Measurements from ENCODE around the gene CROCC2. TPM values are rescaled to one million over a fixed set of nuclear protein-coding genes. Genes with fewer than 3 reads are reported as not detected.

The CROCC2 gene
- total and polyA plus RNA-seq, 2 of the 13 experiments (the other 11 are each of a cell fraction or from before 2014, with no cell fraction given) = not detected

GRCh38 chr2:240935103-240935876 is 29.2 kb downstream of the CROCC2 start:
- FAIRE-seq = no peak

More at GRCh38 chr2:240935103-240935876, 29.2 kb downstream of the CROCC2 start:
- Histone ChIP-seq H3K4me2 (ENCODE audit: low read depth, low read length) (no peak overlapping the region), H3K9ac (ENCODE audit: insufficient read depth, low read depth, low read length) (no peak overlapping the region), H3K36me3 (replicated peaks in 1 of 2; ENCODE audit: control insufficient read depth in 1 of 2, insufficient read depth in 2 of 2, low read length in 2 of 2) (no peaks in the 10 kb centered on the region), H4K20me1 (ENCODE audit: insufficient read depth, low read length) (no peaks in the 10 kb centered on the region), H2AFZ (ENCODE audit: low read length) (no peak overlapping the region), H3K79me2 (ENCODE audit: insufficient read depth, low read length) (no peaks in the 10 kb centered on the region), H3K9me3 (ENCODE audit: low read length) (no peaks in the 10 kb centered on the region; the same call in 1 of the 2 replicates), H3K27me3 (ENCODE audit: control insufficient read depth in 1 of 2, insufficient read depth in 2 of 2, low read length in 2 of 2) (peaks cover 16 to 68% of the 10 kb centered on the region in 2 experiments; a peak in 4 of 5 replicates), H3K27ac (ENCODE audit: extremely low read length, insufficient read depth, low read length) (no peak overlapping the region), H3K4me3 (replicated peaks in 1 of 3; ENCODE audit: insufficient read depth in 1 of 3, low read depth in 2 of 3, low read length in 3 of 3) (no peak overlapping the region), H3K4me1 (ENCODE audit: insufficient read depth, low read length) (no peaks in the 10 kb centered on the region)
- DNase-seq (ENCODE audit: low spot score) (no peak), ATAC-seq (no peak)
- ChIA-PET POLR2A (no interaction called here), CTCF (ENCODE audit: low intra/inter-chr PET ratio, low total read pairs) (no interaction called here)
- in situ Hi-C loops (cut with HindIII; ENCODE audit: extremely low pct_ligation_motif_present, low pct_unique_long_range_greater_than_20kb) (no loop called here), intact Hi-C loops (cut with micrococcal nuclease; ENCODE audit: unreplicated experiment) (no loop called here)
- TF ChIP-seq DRAP1 (CRISPR knock-in tag; IDR thresholded peaks at IDR 0.05) (no peak), HDAC6 (IDR thresholded peaks at IDR 0.05; ENCODE audit: low read depth, low read length) (no peak), CBX1 (IDR thresholded peaks at IDR 0.05; ENCODE audit: low read depth) (no peak), ZBTB10 (CRISPR knock-in tag; IDR thresholded peaks at IDR 0.05; ENCODE audit: borderline replicate concordance) (no peak), SRY (CRISPR knock-in tag; IDR thresholded peaks at IDR 0.05) (no peak), ZNF746 (CRISPR knock-in tag; IDR thresholded peaks at IDR 0.05) (no peak), STAT6 (CRISPR knock-in tag; IDR thresholded peaks at IDR 0.05; ENCODE audit: borderline replicate concordance) (no peak), KMT2B (CRISPR knock-in tag; IDR thresholded peaks at IDR 0.05) (no peak), TAF15 (IDR thresholded peaks at IDR 0.05; ENCODE audit: low read depth, low read length, poor library complexity, severe bottlenecking) (no peak), YEATS2 (CRISPR knock-in tag; IDR thresholded peaks at IDR 0.05; ENCODE audit: borderline replicate concordance) (no peak), TCF7 (IDR thresholded peaks at IDR 0.05; ENCODE audit: low read depth) (no peak)
- TF ChIP-seq, protein P1, sequence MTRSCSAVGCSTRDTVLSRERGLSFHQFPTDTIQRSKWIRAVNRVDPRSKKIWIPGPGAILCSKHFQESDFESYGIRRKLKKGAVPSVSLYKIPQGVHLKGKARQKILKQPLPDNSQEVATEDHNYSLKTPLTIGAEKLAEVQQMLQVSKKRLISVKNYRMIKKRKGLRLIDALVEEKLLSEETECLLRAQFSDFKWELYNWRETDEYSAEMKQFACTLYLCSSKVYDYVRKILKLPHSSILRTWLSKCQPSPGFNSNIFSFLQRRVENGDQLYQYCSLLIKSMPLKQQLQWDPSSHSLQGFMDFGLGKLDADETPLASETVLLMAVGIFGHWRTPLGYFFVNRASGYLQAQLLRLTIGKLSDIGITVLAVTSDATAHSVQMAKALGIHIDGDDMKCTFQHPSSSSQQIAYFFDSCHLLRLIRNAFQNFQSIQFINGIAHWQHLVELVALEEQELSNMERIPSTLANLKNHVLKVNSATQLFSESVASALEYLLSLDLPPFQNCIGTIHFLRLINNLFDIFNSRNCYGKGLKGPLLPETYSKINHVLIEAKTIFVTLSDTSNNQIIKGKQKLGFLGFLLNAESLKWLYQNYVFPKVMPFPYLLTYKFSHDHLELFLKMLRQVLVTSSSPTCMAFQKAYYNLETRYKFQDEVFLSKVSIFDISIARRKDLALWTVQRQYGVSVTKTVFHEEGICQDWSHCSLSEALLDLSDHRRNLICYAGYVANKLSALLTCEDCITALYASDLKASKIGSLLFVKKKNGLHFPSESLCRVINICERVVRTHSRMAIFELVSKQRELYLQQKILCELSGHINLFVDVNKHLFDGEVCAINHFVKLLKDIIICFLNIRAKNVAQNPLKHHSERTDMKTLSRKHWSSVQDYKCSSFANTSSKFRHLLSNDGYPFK (CRISPR knock-in tag; IDR thresholded peaks at IDR 0.05; ENCODE audit: borderline replicate concordance) = no peak
- 54% methylated on average over 25 of the region's 25 CpGs for whole genome bisulfite sequencing (ENCODE audit: low lambda C conversion rate)
- no TSS peak for BruUV-seq (replicated peaks)

Data from HepG2 (cell line).